ENCODE results near the gene LRMDA. TPM values are rescaled to one million over a fixed set of nuclear protein-coding genes. Genes with fewer than 3 reads are reported as not detected.

The LRMDA gene
- total and polyA plus RNA-seq, 2 of the 13 experiments (the other 11 are each of a cell fraction or from before 2014, with no cell fraction given): 13.4 to 22.0 TPM

GRCh38 chr10:75876710-75877109 is 445.3 kb downstream of the LRMDA start:
- Histone ChIP-seq H3K4me2 (ENCODE audit: low read depth, low read length) (no peak overlapping the region), H3K27ac (ENCODE audit: extremely low read length, insufficient read depth, low read length) (no peak overlapping the region), H3K79me2 (ENCODE audit: insufficient read depth, low read length) (no peaks in the 10 kb centered on the region), H3K27me3 (ENCODE audit: control insufficient read depth in 1 of 2, insufficient read depth in 2 of 2, low read length in 2 of 2) (no peaks in the 10 kb centered on the region), H3K9ac (ENCODE audit: insufficient read depth, low read depth, low read length) (no peak overlapping the region), H3K9me3 (ENCODE audit: low read length) (no peaks in the 10 kb centered on the region), H3K4me1 (ENCODE audit: insufficient read depth, low read length) (peaks cover 17% of the 10 kb centered on the region), H3K4me3 (replicated peaks in 1 of 3; ENCODE audit: insufficient read depth in 1 of 3, low read depth in 2 of 3, low read length in 3 of 3) (no peak overlapping the region), H4K20me1 (ENCODE audit: insufficient read depth, low read length) (no peaks in the 10 kb centered on the region), H2AFZ (ENCODE audit: low read length) (no peak overlapping the region), H3K36me3 (replicated peaks in 1 of 2; ENCODE audit: control insufficient read depth in 1 of 2, insufficient read depth in 2 of 2, low read length in 2 of 2) (no peaks in the 10 kb centered on the region)
- 92% methylated on average over 3 of the region's 3 CpGs for WGBS (ENCODE audit: low lambda C conversion rate)
- intact Hi-C loops (cut with micrococcal nuclease; ENCODE audit: unreplicated experiment): no loop called here
- POLR2A ChIA-PET: no interaction called here
- FAIRE-seq: no peak
- no TSS peak for BruUV-seq (replicated peaks)
- ATAC-seq: no peak
- in situ Hi-C loops (cut with HindIII; ENCODE audit: extremely low pct_ligation_motif_present, low pct_unique_long_range_greater_than_20kb): no loop called here
- CTCF ChIA-PET (ENCODE audit: low intra/inter-chr PET ratio, low total read pairs): no interaction called here
- DNase-seq (ENCODE audit: low spot score): no peak
- TF ChIP-seq ZBTB14 (CRISPR knock-in tag; IDR thresholded peaks at IDR 0.05) (no peak), NFYB (CRISPR knock-in tag; IDR thresholded peaks at IDR 0.05) (no peak), HOXA3 (CRISPR knock-in tag; IDR thresholded peaks at IDR 0.05) (no peak), ZNF784 (CRISPR knock-in tag; IDR thresholded peaks at IDR 0.05; ENCODE audit: borderline replicate concordance) (no peak), NFYC (CRISPR knock-in tag; IDR thresholded peaks at IDR 0.05) (no peak), FUBP1 (CRISPR knock-in tag; IDR thresholded peaks at IDR 0.05; ENCODE audit: borderline replicate concordance) (no peak), SP1 (IDR thresholded peaks at IDR 0.05) (no peak), SP1 (CRISPR knock-in tag; IDR thresholded peaks at IDR 0.05) (no peak), ZNF878 (CRISPR knock-in tag; IDR thresholded peaks at IDR 0.05) (no peak), ZNF407 (CRISPR knock-in tag; IDR thresholded peaks at IDR 0.05; ENCODE audit: not compliant biosample characterization) (no peak), ZNF101 (CRISPR knock-in tag; IDR thresholded peaks at IDR 0.05; ENCODE audit: borderline replicate concordance, low read depth) (no peak), BRD4 (CRISPR knock-in tag; IDR thresholded peaks at IDR 0.05) (no peak), SUZ12 (IDR thresholded peaks at IDR 0.05; ENCODE audit: low read depth, low read length) (no peak), ZNF234 (CRISPR knock-in tag; conservative IDR thresholded peaks at IDR 0.05) (no peak), GATAD1 (CRISPR knock-in tag; IDR thresholded peaks at IDR 0.05) (no peak)

Data from HepG2 (cell line).